Adrenal gland (tissue), 12 donors: ENCODE data around the gene CHRM5. TPM values are rescaled to one million over a fixed set of nuclear protein-coding genes. Genes with fewer than 3 reads are reported as not detected.
A peak's percentile ranks its signal among the peaks of the same experiment; 100 is the strongest.

Experiments used
- DNase-seq, 7 donors: peaks; one replicate each; pipeline ENCODE4 v3.0.0-alpha.2; 2019 to 2020
- H3K27ac ChIP-seq, 5 donors: fragments of 200-600 bp; sonication (generic) in 4 of 5; 1 replicate in 3 of 5; 2 replicates in 2 of 5; pipeline versions ENCODE4 v1.5.1 to v1.8.0; 2016 to 2020; ENCODE audit warnings: mild to moderate bottlenecking in 1 of 5
- H3K27me3 ChIP-seq: fragments of 200-600 bp; 2 replicates; pipeline ENCODE4 v1.8.0; 2021
- H3K36me3 ChIP-seq, 2 donors: fragments of 200-600 bp; replicated peaks in 1 of 2; 1 replicate in 1 of 2; 2 replicates in 1 of 2; pipeline versions ENCODE4 v1.5.1 to v1.8.0; 2018 to 2022
- H3K4me1 ChIP-seq, 2 donors: fragments of 200-600 bp; replicated peaks in 1 of 2; 1 replicate in 1 of 2; 2 replicates in 1 of 2; pipeline versions ENCODE4 v1.5.1 to v1.8.0; 2018 to 2021
- H3K4me3 ChIP-seq, 4 donors: fragments of 200-600 bp; sonication (generic) in 3 of 4; one replicate each; pipeline ENCODE4 v1.5.1; 2016 to 2018
- H3K9me3 ChIP-seq, 3 donors: fragments of 200-600 bp; sonication (generic) in 1 of 3; replicated peaks in 1 of 3; 1 replicate in 2 of 3; 2 replicates in 1 of 3; pipeline versions ENCODE4 v1.5.1 to v1.8.0; 2016 to 2021
- CTCF ChIP-seq, 6 experiments: fragments of 450-650 bp in 4 of 6; fragments of 200-600 bp in 2 of 6; sonication (generic) in 1 of 6; IDR thresholded peaks; 1 replicate in 5 of 6; 2 replicates in 1 of 6; pipeline versions ENCODE4 v1.5.1 to v1.8.0; 2016 to 2021; ENCODE audit warnings: antibody characterized with exemption in 6 of 6, mild to moderate bottlenecking in 2 of 6, moderate library complexity in 1 of 6
- POLR2A ChIP-seq, 2 donors: fragments of 450-650 bp; IDR thresholded peaks; one replicate each; pipeline ENCODE4 v1.6.1; 2017; ENCODE audit warnings: antibody characterized with exemption in 2 of 2, mild to moderate bottlenecking in 2 of 2, moderate library complexity in 1 of 2
- WGBS, 4 donors: extraction: QIAGEN DNeasy Blood & Tissue Kit in 2 of 4; methylation state at CpG; one replicate each; pipeline versions ENCODE4 v1.1.5 to v1.1.7; 2013 to 2017; 5-methylcytosine and 5-hydroxymethylcytosine counted together
- intact Hi-C, 2 donors: fragments of 100-400 bp; cut with DNase I; formaldehyde crosslinking; loops; one replicate each; pipeline versions ENCODE4 v1.14.1 to v1.15.0; 2022 to 2023
- polyA plus RNA-seq, 3 donors: library from polyadenylated mRNA; stranded (reverse); fragments of 200-250 nt in 2 of 3; fragments of 350-450 nt in 1 of 3; fragmentation: Illumina TruSeq in 1 of 3; extraction: RNeasy Lipid Tissue Mini Kit (QIAGEN cat#74804) in 1 of 3; gene quantifications; one replicate each; pipeline ENCODE4 v1.2.3, GENCODE V29; 2013 to 2014
- total RNA-seq, 9 donors: library from RNA; depleted of rRNA in 4 of 9; stranded (reverse); fragments of >200 nt in 4 of 9; fragments of 120-200 nt in 1 of 9; fragmentation: NEBNext Ultra II Directional in 1 of 9; extraction: Animal tissue kit (Norgen Biotek cat#: 25700) in 1 of 9; gene quantifications; one replicate each; pipeline versions ENCODE4 v1.1.0 to v1.2.4, GENCODE V29; 2013 to 2023
- donor health status: healthy with polysubstance abuse.
- donor health status: Bipolar disorder and iron deficiency.
- donor health status: DM: yes; HTN: yes; CAD: no.
- donor health status: DM: no; HTN: no; CAD: no.
- donor health status: DM: no; HTN: no; CAD: no.
- donor health status: DM: yes; HTN: yes; CAD: no.

Gene CHRM5
- total and polyA plus RNA-seq, 12 donors: under 0.01 to 0.15 TPM; not detected in 10

GRCh38 chr15:34027606-34028005 lies 59.3 kb downstream of the CHRM5 start:
- Histone ChIP-seq H3K4me3 (no peak overlapping the region), H3K27ac (no peak overlapping the region), H3K36me3 (no peaks in the 10 kb centered on the region), H3K4me1 (no peaks in the 10 kb centered on the region), H3K27me3 (no peaks in the 10 kb centered on the region), H3K9me3 (no peaks in the 10 kb centered on the region)
- WGBS, 4 donors: 54 to 65% (median 56%) methylated on average over 3 of the region's 3 CpGs
- intact Hi-C loops: no loop called here
- TF ChIP-seq POLR2A (IDR thresholded peaks at IDR 0.05) (no peak), CTCF (IDR thresholded peaks at IDR 0.05) (no peak)
- no peak for DNase-seq

GRCh38 chr15:34031987-34032760 lies 63.9 kb downstream of the CHRM5 start:
- Histone ChIP-seq H3K36me3 (no peaks in the 10 kb centered on the region), H3K27ac (no peak overlapping the region), H3K27me3 (no peaks in the 10 kb centered on the region), H3K4me3 (no peak overlapping the region), H3K4me1 (peaks cover 0 to 2% of the 10 kb centered on the region in 2 donors), H3K9me3 (no peaks in the 10 kb centered on the region)
- intact Hi-C loops: no loop called here
- no peak for DNase-seq
- TF ChIP-seq CTCF (IDR thresholded peaks at IDR 0.05): no peak
- TF ChIP-seq POLR2A (IDR thresholded peaks at IDR 0.05): no peak
- WGBS, 4 donors: 87 to 95% (median 88%) methylated on average over 10 of the region's 10 CpGs

- WGBS, 4 donors: 0 to 1% (median 1%) methylated on average over 24 to 68 of the region's 70 CpGs
- H3K36me3 ChIP-seq: no peaks in the 10 kb centered on the region
- peak overlapping the region; percentile 46 to 98 (median 91) for H3K27ac ChIP-seq
- peak; percentile 72 to 85 (median 79) for DNase-seq
- intact Hi-C loops: no loop called here
- H3K4me3 ChIP-seq: peak overlapping the region; percentile 76 to 89 (median 80)
- TF ChIP-seq POLR2A (IDR thresholded peaks at IDR 0.05) (peak; percentile 50 to 76), CTCF (IDR thresholded peaks at IDR 0.05) (no peak)
- H3K27me3 ChIP-seq: no peaks in the 10 kb centered on the region
- peaks cover 0 to 19% of the 10 kb centered on the region in 2 donors for H3K4me1 ChIP-seq
- H3K9me3 ChIP-seq: no peaks in the 10 kb centered on the region
Measured at GRCh38 chr15:34038023-34038870, 70.0 kb downstream of the CHRM5 start.
